HPDE6-E6E7 (cell line): ENCODE data around the gene DPCD.

Source experiments
- DNase-seq: peaks from one replicate; pipeline ENCODE4 v3.0.0; 2011; ENCODE audit warnings: missing footprints; ENCODE audit errors: extremely low spot score

DPCD gene

DNA sequence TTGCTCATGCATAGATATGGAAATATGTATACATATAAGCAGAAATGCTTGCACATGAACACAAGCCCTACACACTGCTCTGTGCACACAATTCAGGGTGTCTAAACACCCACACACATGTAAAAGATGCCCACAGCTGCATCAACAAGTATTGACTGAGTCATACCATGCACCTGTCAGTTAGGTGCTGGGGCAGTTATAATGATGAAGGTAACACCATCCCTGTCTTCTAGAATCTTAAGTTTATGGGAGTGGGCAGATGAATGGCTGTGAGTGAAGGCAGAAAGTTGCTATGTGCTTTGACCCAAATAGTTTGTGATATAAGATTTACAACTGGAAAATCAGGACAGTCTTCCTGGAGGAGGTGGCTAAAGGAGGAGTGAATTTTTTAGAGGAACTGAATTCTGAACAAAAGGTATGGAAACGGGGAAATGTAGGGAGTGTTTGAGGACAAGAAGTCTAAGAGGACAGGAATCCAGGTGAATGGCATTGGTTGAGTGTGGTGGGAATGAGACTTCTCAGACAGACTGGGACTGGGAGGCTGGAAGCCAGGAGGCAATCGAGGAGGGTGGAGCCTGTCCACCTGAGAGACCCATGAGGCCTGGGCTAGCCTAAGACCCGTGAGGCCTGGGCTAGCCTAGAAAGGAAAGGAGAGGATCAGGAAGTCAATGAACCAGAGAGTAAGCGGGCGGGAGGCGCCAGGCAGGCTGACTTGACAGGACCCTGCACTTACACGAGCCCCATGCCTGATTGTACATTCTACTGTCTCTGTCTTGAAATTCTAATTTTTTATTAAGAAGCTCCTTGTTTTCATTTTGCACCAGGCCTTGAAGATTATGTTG lies 20.7 kb upstream of the DPCD start:
- no peak for DNase-seq

DNA sequence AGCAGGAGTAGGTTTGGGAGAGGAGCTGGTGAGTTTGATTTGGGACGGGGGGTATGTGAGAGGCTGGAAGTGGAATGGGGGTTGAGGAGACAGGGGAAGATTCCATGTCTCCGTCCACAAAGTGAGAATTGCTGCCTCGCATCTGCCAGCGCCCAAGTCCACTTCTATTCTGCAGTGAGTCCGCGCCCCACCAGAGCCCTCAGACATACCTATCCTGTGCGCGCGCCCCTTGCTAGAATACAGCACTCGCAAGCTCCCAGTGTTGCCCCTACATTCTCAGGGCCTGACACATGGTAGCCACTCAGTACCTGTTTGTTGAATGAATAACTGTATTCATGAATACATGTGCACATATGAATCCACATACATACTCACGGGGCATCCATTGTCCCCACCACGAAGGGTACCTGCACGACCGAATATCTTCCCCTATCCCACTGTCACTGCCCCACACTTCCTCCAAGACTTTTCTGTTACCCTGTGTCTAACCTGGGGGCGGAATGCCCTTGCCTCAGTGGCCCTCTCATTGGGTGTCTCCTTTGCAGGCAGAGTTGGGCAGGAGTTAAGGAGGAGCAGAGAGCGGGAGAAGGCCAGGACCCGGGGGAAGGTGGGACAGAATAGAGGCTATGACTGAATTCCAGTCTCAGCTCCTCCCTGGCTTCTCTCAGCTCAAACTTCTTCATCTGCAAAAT lies 19.9 kb upstream of the DPCD start:
- no peak for DNase-seq

DNA sequence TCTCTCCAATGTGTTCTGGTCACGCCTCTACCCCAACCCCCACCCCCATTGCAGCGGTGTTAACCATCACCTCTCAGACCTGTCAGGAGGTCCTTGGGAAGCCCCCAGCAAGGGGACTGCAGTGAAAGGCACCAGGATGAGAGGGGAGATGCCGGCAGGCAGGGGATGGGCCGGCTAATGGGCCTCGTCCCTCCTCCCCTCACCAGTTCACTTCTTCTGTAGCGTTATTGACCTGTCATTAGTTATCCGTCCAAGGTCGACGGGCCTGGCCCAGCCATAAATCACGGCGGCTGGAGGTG lies 18.8 kb upstream of the DPCD start:
- DNase-seq = no peak

DNA sequence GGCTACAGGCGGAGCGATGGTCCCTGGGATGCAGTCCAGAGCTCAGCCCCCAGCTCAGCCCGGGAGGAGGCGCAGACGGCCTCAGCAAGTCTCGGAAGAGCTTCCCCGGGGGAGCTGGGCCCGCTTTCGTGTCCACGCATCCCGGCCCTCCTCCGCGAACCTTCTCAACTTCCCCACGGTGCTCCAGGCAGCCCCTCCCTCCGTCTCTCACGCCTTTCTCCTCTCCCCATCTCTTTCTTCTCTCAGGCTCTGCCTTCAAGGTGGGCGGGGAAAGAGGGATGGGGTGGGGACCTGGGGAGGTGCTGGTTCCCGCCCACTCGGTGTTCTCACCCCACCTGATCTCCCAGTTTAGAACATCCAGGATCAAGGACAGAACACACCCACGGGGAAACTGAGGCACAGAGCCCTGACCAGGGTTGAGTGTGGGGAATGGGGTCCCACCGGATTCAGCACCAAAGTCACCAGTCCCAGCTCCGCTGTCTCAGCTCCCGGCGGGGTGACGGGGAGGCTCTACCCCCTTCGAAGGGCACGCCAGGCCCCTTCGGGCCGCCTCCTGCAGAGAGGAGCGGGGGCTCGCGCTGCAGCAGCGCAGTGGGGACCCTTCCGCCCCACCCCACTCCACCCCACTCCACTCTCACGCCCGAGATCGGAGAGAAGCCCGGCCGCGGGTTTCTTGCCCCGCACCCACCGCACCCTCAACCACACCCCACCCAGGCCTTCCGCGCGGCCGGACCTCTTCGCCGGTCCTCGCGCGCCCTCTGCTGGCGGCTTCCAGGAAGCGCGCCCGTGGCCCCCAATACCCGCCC lies 18.3 kb upstream of the DPCD start:
- peak; percentile 67 for DNase-seq

DNA sequence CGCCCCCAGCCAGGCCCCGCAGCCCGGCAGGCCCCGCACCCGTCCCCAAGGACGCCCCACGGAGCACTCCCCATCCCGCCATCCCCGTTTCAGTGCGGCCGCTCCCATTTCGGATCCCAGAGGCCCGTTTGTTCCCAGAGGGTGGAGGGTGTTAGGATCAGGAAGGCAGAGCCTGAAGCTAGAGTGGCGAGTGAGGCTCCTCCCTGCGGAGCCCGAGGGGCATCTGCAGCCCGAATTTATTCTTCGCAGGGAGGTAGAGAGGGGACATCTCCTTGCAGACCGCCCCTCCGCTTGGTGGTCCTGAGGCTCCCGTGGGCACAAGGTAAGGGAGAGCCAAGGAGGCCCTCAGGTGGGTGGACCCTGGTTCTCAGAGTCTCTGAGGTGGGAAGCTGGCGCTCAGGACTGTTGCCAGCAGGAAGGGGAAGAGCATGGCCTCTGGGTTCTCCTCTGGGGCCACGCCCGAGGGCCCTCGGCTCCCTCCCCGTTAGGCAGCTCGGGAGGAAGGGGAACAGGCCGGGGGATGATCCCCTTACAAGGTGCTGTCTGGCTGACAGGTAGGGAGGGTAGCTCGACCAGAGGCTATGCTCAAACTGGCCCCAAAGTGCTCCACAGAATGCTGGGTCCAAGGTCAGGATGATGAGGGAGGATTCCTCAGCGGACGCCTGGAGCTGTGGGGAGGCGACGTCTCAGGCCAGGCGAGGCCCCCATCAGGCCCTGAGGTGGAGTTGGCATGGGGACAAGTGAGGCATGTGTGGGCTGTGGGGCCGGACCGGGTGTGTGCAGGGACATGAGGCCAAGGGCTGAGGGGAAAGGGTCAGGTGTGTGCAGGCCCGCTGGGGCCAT lies 17.5 kb upstream of the DPCD start:
- DNase-seq = no peak

DNA sequence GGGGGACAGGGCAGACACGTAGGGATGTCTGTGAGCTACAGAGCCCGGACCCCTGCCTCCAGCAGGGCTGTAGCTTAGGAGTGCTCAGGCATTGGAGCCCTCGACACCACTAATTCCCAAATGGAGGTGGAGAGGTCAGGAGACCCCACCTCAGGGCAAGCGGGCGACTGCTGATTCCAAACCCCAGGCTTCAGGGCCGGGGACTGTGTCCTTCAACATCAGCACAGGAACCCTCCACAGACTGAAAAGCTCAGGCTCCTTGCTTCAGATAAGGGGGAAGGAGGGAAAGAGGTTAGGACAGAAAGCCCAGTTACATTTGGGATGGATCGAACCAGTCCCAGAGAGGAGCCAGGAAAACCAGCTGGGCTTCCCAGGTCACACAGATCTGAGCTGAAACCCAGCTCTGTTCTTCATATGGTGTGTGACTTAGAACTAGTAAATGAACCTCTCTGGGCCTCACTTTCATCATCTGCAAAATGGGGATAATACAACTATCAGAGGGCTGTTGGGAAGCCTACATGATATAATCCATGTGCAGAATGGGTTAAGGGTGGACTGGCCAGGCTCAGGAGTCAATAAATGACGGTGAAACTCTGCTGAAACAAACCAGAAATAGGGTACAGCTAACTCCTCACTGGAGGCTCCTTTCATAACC lies 16.7 kb upstream of the DPCD start:
- DNase-seq = no peak

DNA sequence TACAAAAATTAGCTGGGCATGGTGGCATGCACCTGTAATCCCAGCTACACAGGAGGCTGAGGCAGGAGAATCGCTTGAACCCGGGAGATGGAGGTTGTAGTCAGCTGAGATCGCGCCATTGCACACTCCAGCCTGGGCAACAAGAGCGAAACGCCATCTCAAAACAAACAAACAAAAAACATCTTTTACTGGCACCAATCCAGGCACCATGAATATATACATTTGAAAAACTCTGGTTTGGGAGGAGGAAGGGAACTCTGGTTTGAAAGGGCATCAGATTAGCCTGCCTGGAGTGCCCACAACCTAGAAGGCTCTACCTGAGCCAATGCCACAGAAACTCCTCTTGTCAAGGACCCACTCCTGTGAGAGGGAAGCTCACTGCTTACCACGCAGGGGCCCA lies 16.0 kb upstream of the DPCD start:
- DNase-seq = no peak

DNA sequence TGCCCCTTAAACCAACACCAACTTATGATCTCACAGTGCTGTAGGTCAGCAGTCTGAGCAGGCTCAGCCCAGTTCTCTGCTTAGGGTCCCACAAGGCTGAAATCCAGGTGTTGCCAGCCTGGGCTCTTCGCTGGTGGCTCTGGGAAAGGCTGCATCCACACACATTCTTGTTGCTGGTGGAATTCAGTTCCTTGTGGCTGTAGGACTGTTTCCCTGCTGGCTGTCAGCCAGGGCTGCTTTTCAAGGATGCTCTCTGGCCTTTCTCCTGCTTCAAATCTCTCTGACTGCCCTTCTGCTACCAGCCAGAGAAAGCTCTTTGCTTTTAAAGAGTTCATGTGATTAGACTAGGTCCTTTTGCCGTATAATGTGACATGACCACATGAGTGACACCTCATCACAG lies 15.3 kb upstream of the DPCD start:
- no peak for DNase-seq

DNA sequence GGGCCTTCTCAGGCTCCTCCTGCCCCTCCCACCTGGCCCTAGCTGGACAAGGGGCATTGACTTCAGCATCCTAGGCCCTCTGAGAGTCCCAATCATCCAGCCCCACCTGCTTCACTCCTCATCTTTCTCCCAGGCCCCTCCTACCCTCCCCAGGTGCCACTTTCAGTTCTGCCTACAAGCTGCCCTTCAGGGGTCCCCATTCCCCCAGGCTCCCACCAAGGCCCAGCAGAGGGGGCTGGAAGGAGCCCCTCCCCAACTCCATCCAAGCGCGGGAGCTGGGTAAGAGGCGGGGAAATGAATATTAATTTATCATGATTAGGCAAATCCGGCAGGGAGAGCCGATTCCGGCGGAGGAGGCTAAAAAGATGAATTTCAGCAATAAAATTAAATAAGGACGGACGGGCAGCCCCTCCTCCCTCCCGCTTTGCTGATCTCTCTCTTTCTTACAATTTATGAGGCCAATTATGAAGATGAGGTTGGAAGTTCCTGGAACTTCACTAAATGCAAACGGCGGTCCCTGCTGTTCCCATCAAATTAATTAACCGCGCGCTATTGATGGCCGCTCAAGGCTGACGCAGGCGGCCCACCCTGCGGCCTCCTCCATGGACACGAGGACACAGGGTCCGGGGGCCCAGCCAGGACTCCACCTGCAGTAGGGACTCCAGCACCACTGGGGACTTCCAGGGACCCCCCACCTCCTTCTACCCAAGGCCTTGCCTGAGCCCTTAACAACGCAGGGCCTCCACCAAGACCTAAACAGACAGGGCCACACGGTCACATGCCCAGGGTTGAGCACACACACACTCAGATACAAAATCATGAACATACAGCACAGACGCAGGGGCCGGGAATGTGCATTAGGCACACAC lies 14.0 kb upstream of the DPCD start:
- DNase-seq = no peak

DNA sequence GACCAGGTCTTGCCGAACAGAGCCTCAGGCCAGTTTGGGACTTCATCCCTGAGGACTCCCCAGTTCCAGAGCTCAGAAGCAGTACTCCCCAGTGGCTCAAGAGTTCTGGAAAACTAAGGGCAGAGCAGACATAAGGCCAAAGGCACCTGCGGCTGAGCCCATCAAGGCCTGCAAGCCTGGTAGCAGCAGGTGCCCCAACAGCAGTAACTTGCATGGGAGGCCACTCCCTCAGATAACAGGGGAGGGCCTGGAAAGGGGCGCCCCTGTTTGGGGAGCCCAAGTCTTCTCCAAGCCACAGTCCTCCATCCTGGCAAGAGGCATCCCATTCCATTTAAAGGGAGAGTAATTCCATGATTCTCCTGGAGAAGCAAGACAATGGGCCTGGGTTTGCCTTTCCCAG lies 13.0 kb upstream of the DPCD start:
- no peak for DNase-seq

DNA sequence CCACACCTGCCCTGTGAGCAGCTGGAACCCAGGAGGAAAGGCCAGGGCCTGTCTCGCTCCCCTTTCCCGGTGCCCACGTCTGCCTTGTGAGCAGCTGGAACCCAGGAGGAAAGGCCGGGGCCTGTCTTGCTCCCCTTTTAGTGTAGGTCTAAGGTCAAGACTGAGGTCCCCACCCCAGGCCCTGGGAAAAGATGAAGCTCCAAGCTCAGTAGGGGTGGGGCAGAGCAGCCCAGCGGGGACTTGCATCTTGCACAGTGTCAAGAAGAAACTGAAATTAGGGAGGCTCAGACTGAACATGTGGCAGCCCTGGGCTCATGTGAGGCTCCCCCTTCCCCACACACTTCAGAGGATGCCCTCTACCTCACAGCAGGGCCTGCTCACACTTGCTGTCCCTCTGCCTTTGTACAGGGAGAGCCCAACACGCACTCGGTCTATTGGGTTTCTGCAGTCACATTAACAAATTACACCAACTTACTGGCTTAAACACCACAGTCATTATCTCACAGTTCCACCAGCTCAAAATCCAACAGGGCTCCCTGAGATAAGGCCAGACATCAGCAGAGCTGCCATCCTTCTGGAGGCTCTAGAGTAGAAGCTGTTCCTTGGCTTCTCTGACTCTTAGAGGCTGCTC lies 12.4 kb upstream of the DPCD start:
- DNase-seq = no peak

DNA sequence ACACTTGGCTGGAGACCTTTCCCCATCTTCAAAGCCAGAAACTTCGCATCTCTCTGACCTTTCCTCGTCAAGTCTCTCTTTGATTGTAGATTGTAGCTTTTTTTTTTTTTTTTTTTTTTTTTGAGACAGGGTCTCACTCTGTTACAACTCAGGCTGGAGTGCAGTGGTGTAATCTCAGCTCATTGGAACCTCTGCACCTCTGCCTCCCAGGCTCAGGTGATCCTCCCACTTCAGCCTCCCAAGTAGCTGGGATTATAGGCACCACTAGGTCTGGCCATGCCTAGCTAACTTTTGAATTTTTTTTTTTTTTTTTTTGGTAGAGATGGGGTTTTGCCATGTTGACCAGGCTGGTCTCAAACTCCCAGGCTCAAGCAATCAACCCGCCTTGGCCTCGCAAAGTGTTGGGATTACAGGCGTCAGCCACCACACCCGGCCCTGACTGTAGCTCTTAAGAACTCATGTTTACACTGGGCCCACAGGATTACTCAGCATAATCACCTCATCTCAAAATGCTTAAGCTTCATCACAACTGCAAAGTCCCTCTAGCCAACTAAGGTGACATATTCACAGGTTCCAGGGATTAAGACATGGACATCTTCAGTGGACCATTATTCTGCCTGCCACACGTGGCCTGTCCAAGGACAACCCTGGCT lies 11.8 kb upstream of the DPCD start:
- DNase-seq = no peak

DNA sequence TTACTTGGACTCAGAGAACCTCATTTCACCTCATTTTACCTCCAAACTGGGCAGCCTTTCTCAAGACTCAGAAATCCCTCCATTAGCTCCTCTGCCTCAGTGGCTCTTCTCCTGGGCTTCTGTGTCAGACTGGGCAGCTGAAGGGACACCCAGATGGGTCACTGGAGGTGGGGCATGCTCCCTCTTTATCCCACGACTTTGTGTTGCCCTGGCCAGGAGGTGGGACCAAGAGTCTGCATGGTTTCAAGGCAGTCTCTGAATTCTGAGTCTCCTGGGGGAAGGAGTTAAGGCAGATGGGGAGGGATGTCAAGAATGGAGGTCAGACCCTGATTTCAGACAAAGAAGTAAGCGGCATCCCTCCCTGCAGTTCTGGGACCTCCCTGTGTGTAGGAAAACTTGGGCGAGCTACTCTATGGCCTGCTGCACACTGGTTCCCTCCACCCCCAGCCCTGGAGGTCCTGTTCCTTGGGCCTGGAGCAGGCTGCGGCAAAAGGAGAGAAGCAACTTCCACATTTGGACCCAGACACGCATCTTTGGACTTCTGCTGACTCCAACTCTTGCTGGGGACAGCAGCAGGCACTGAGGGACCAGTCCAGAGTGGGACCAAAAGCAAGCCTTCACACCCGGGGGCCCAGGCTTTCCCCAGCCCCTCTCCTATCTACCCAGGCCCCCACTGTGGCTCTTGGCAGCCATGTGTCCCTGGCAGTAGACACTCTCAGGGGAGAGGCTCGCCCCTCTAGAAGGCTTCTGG lies 10.8 kb upstream of the DPCD start:
- DNase-seq = no peak

DNA sequence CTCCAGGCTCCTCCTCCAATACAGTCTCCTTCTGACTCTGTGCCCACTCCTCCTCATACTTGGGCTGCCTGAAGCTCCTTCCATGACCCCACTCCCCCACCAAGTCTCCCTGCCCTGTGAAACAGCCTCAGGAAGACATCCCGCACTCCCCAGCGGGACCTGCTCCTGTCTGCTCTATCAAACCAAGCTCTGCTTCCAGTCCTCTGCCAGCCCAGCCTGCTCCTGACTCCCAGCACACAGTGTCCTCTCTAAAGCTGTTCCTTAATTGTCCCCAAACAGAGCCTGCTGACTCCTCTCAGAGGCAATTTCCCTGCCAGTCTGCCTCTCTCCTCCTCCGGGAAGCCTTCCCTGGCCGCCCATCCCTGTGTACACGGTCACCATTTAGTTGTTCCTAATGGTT lies 9.9 kb upstream of the DPCD start:
- DNase-seq = no peak

DNA sequence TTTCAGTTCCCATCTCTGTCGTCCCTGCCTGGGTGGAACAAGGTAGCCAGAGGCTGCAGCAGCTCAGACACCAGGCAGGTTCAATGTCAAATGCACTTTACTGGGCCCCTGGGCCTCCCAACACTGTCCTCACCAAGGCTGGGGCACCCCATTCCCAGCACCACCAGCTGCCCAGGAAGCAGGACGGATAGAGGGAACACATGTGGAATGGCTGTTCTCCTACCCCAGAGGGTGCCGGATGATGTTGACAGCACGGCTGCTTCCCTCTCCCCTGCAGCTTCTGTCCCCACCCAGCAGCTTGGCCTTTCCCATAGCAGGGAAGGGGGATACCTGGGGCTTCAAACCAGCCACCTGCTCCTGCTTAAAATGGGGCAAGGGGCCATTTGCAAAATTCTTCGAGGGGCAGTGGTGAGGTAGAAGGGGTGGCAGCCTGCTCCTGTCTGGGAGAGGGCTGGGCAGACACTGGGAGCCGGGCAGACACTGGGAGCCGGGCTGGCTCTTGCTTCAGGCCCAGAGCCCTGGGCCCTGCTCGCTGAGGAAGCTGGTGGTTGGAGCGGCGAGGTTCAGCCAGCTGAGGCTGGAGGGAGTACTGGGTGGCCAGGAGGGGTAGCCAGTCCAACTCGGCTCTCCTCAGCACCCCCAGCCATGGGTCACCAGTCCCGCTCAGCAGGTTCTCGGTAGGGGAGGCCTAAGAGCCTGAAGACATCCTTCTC lies 9.2 kb upstream of the DPCD start:
- no peak for DNase-seq

DNA sequence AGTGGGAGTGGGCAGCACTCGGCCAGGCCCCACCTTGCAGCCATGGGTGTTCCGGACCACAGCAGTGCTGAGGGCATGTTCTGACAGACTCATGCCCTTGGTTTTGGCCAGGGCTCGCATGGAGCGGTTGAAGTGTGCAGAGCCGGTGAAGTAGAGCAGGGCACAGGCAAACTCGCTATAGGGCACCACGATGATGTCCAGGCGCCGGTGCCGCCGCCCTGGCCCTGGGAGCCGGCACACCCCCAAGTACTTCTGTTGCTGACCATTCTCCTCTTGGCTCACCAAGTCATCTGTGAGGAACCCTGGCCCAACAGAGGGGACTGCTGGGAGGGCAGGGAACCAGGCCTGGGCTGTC lies 8.6 kb upstream of the DPCD start:
- DNase-seq = no peak

DNA sequence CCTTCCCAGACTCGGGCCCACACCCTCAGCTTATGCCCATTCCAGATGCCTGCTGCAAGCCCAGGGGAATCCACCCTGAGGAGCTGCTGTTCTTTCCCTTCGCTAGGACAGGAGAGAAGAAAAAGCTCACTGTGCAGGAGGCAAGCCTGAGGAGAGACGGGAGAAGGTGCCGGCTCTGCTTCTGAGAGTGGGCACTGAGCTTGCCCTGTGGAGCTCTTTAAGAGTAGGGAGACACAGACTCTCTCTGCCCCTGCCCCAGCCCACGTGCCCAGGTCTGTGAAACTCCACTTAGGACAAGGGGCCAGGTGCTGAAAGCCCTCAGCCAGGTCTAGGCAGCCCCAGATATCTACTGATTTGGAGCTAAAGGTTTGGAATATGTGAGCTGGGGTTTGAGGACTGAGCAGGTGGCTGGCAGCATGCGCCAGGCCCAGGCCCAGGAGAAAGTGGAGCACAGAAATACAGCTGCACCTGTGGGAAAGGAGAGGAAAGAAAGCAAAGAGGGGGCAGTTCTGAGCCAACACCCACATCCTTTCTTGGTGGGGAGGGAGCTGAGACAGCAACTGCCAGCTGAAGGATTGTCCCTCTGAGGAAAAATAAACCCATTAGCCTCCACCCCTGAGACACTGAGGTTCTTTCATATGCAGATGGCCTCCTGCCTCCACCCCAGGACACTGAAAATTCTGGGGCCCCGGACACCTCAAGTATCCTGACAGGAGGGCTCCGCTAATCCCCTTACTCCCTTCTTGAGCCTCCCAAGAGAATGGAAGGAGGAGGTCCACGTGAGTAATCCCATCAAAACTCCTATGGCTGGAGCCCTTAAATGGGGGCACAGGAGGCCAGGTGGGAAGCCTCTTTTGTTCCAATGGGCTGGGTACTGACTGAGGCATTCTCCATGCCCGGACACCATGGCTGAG lies 7.4 kb upstream of the DPCD start:
- DNase-seq = no peak
